ENCODE measurements around the gene RBP3. TPM values are rescaled to one million over a fixed set of nuclear protein-coding genes. Genes with fewer than 3 reads are reported as not detected.

RBP3 gene
- total RNA-seq, 2 donors from 2014 or later: not detected

GRCh38 chr10:47368431-47369180 lies 20.4 kb downstream of the RBP3 start:
- H3K27me3 ChIP-seq (replicated peaks; ENCODE audit: insufficient read depth): no peaks in the 10 kb centered on the region
- no peaks in the 10 kb centered on the region for H3K36me3 ChIP-seq
- H3K4me1 ChIP-seq (ENCODE audit: control insufficient read depth in 1 of 2, low read depth in 2 of 2): no peaks in the 10 kb centered on the region
- H3K27ac ChIP-seq: no peak overlapping the region
- ATAC-seq (ENCODE audit: insufficient number of reproducible peaks, low FRiP score, low read depth) (no peak), DNase-seq (ENCODE audit: low spot score) (no peak)
- H3K4me3 ChIP-seq: no peak overlapping the region
- no peaks in the 10 kb centered on the region for H3K9me3 ChIP-seq
- no peak for TF ChIP-seq CTCF (IDR thresholded peaks at IDR 0.05)

GRCh38 chr10:47369251-47369894 lies 21.2 kb downstream of the RBP3 start:
- no peak for ATAC-seq (ENCODE audit: insufficient number of reproducible peaks, low FRiP score, low read depth)
- Histone ChIP-seq H3K4me1 (ENCODE audit: control insufficient read depth in 1 of 2, low read depth in 2 of 2) (peaks cover 0 to 3% of the 10 kb centered on the region in 2 donors), H3K4me3 (no peak overlapping the region), H3K27me3 (replicated peaks; ENCODE audit: insufficient read depth) (no peaks in the 10 kb centered on the region), H3K9me3 (no peaks in the 10 kb centered on the region), H3K36me3 (no peaks in the 10 kb centered on the region), H3K27ac (no peak overlapping the region)
- DNase-seq (ENCODE audit: low spot score): no peak
- no peak for TF ChIP-seq CTCF (IDR thresholded peaks at IDR 0.05)

GRCh38 chr10:47370015-47370767 lies 22.0 kb downstream of the RBP3 start:
- ATAC-seq (ENCODE audit: insufficient number of reproducible peaks, low FRiP score, low read depth): no peak

GRCh38 chr10:47370878-47371277 lies 22.7 kb downstream of the RBP3 start:
- TF ChIP-seq CTCF (IDR thresholded peaks at IDR 0.05): no peak
- DNase-seq (ENCODE audit: low spot score) (no peak), ATAC-seq (ENCODE audit: insufficient number of reproducible peaks, low FRiP score, low read depth) (no peak)
- Histone ChIP-seq H3K4me1 (ENCODE audit: control insufficient read depth in 1 of 2, low read depth in 2 of 2) (peaks cover 0 to 13% of the 10 kb centered on the region in 2 donors), H3K27ac (no peak overlapping the region), H3K9me3 (no peaks in the 10 kb centered on the region), H3K27me3 (replicated peaks; ENCODE audit: insufficient read depth) (no peaks in the 10 kb centered on the region), H3K36me3 (no peaks in the 10 kb centered on the region), H3K4me3 (no peak overlapping the region)

More at GRCh38 chr10:47370015-47370767, 22.0 kb downstream of the RBP3 start:
- H3K27ac ChIP-seq: no peak overlapping the region
- no peak for DNase-seq (ENCODE audit: low spot score)
- H3K4me1 ChIP-seq (ENCODE audit: control insufficient read depth in 1 of 2, low read depth in 2 of 2): peaks cover 0 to 11% of the 10 kb centered on the region in 2 donors
- TF ChIP-seq CTCF (IDR thresholded peaks at IDR 0.05): no peak
- H3K27me3 ChIP-seq (replicated peaks; ENCODE audit: insufficient read depth): no peaks in the 10 kb centered on the region
- H3K9me3 ChIP-seq: no peaks in the 10 kb centered on the region
- no peaks in the 10 kb centered on the region for H3K36me3 ChIP-seq
- H3K4me3 ChIP-seq: no peak overlapping the region

All from thoracic aorta (tissue), 2 donors.